ENCODE results near the gene B4GALNT4.

The B4GALNT4 gene

DNA sequence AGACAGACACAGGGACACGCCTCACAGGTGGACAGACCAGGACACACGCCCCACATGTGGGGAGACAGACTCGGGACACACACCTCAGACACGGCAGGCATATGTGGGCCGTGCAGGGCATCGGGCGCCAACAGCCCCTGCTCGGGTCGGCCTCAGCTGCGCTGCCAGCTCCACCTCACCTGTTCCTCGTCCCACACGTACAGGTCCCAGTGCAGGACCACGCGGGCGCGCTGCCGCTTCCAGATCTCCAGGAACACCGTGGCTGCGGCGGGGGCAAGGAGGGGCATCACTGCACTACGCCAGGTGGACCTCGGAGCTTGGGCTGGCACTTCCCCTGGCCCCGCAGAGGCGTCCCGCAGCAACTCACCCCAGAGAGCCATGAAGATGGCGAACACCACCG is 60.1 kb downstream of the B4GALNT4 start:
- in situ Hi-C loops (cut with MboI; ENCODE audit: low sequenced_read_pairs, unreplicated experiment), result no loop called here
- no peak for DNase-seq (ENCODE audit: low spot score)
- TF ChIP-seq, protein P1, sequence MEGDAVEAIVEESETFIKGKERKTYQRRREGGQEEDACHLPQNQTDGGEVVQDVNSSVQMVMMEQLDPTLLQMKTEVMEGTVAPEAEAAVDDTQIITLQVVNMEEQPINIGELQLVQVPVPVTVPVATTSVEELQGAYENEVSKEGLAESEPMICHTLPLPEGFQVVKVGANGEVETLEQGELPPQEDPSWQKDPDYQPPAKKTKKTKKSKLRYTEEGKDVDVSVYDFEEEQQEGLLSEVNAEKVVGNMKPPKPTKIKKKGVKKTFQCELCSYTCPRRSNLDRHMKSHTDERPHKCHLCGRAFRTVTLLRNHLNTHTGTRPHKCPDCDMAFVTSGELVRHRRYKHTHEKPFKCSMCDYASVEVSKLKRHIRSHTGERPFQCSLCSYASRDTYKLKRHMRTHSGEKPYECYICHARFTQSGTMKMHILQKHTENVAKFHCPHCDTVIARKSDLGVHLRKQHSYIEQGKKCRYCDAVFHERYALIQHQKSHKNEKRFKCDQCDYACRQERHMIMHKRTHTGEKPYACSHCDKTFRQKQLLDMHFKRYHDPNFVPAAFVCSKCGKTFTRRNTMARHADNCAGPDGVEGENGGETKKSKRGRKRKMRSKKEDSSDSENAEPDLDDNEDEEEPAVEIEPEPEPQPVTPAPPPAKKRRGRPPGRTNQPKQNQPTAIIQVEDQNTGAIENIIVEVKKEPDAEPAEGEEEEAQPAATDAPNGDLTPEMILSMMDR (IDR thresholded peaks at IDR 0.05; ENCODE audit: borderline replicate concordance, control extremely low read depth, extremely low read depth, insufficient read depth, missing control alignments), result no peak

DNA sequence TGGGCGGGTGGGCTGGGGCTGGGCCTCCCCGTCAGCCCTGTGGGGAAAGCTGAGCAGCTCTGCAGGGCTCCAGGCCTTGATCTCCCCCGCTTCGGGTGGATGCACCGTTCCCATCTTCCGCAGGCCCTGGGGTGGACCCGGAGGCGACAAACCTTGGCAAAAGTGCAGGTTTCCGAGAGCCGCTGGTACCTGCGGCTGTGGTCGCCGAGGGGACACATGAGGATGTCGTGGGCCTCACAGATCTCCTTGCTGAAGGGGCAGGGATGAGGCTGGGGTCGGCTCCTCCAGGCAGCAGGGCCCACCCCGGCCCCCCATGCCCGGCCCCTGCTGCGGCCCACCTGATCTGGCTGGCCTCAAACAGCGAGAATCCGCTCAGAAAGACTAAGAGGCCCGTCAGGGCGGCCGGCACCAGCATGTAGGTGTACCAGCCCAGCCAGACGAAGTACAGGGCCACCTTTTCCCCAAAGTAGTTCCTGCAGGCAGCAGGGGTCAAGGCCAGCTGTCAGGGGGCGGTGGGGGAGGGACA is 60.7 kb downstream of the B4GALNT4 start:
- no peak for DNase-seq (ENCODE audit: low spot score)
- in situ Hi-C loops (cut with MboI; ENCODE audit: low sequenced_read_pairs, unreplicated experiment), result no loop called here
- TF ChIP-seq, protein P1 (IDR thresholded peaks at IDR 0.05; ENCODE audit: borderline replicate concordance, control extremely low read depth, extremely low read depth, insufficient read depth, missing control alignments), result no peak
